ENCODE data around the gene GALNT9.

GRCh38 chr12:132364348-132364902 is 35.0 kb upstream of the GALNT9 start:
- no peak for TF ChIP-seq CTCF (IDR thresholded peaks at IDR 0.05)
- no peak for TF ChIP-seq POLR2A (IDR thresholded peaks at IDR 0.05)

Data from prostate gland (tissue), 2 donors.